NCI-H2196 (cell line): ENCODE results near the gene COCH.
"Not testable (repeated sequence)": the region's sequence is repeated elsewhere in the genome, so short reads cannot be mapped to it uniquely, and the experiment has no call there.

ENCODE experiments used
- DNase-seq: peaks from one replicate; lab custom pipeline; 2025; ENCODE audit not compliant: unreplicated experiment; lab: John Stamatoyannopoulos, UW

COCH gene

DNA sequence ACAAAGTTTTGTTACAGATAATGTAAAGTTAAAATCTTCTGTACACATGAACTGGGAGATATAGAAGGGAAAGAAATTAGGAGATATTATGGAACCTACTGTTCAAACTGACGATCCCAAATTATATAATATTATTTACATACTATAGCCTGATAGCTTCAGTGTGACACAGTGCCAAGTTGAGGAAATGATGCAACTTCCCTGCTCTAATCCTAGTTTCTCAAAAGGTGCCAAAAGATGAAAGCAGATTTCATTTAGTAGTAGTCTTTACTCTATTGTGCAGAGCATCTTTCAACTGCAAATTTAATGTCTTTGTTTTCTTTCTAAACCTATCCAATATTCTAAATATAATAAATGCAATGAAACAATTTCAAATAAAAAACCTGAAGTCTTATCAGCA lies 46.9 kb downstream of the COCH start:
- no peak for DNase-seq

DNA sequence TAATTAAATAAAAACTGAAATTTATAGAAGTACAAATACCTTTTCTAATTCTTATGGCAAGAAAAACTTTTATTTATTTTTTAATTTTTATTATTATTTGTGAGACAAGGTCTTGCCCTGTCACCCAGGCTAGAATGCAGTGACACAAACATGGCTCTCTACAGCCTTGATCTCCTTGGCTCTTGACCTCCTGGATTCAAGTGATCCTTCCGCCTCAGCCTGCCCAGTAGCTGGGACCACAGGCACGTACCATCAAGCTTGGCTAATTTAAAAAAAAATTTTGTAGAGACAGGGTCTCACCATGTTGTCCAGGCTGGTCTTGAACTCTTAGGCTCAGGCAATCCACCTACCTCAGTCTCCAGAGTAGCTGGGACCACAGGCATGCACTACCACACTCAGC lies 47.4 kb downstream of the COCH start:
- no peak for DNase-seq

DNA sequence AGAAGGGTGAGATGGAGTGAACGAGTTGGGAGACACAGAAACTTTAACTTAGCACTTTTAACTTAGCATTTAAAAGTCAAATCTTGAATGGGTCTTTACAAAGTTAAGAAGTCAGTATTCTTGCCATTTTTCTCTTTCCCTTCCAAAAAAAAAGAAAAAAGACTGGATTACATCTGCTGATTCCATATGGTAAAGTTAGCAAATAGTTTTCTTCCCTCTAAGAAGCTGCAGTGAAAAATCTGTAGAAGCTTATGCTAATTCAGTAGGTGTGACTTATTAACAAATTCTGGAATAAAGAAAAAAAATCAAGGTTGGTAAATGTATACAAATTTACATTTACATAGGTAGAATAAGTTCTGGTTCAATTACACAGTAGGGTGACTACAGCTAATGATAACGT lies 50.9 kb downstream of the COCH start:
- DNase-seq: no peak

DNA sequence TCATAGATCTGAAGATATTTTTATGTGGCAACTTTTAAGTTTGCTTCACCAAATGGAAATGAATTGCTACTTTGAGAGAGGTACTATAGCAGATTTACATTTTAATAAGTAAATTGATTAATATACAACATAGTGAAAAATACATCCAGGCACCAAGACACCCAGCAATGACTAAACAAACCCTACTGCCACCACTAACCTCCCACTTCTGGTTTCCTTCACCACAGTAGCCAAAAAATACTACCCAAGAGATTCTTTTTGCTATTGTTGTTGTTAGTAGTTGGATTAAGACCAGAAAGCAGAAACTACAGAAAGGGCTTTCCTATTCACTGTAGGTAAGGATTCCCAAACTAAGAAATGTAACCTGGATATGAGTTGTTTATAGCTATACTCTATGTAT lies 54.1 kb downstream of the COCH start:
- DNase-seq: no peak

GRCh38 chr14:30933937-30934336 lies 59.6 kb downstream of the COCH start:
- not testable (repeated sequence) for DNase-seq

- no peak for DNase-seq
Observed at GRCh38 chr14:30935445-30935844, 61.1 kb downstream of the COCH start.

DNA sequence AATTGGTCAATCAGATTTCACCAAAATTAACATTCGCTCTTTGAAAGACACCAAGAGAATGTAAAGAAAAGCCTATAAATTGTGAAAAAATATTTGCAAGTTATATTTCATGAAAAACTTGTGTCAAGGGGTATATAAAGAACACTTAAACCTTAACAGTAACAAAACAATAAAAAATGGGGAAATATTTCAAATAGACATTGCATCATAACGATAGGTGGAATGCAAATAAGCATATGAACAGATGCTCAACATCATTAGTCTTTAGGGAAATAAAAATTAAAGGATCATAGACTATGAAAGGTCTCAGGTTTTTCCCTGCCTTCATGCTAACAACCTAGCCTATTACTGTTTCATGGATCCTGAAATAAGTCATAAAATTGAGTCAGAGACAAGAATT lies 64.3 kb downstream of the COCH start:
- DNase-seq: no peak
